Smooth muscle cell (in vitro differentiated cells): ENCODE data around the gene EML1. TPM values are rescaled to one million over a fixed set of nuclear protein-coding genes. Genes with fewer than 3 reads are reported as not detected.
A peak's percentile ranks its signal among the peaks of the same experiment; 100 is the strongest.

ENCODE experiments used
- DNase-seq: peaks from one replicate; lab custom pipeline; 2025; ENCODE audit not compliant: unreplicated experiment; lab: John Stamatoyannopoulos, UW
- H2AFZ ChIP-seq: fragments of 200-600 bp; sonication (generic); 2 replicates; pipeline ENCODE4 v1.6.0; 2016; ENCODE audit warnings: antibody characterized with exemption, low read depth, mild to moderate bottlenecking
- H3F3A ChIP-seq: fragments of 200-600 bp; sonication (generic); 2 replicates; pipeline ENCODE4 v1.6.0; 2017; ENCODE audit warnings: antibody characterized with exemption, low read depth
- H3K27ac ChIP-seq: fragments of 200-600 bp; sonication (generic); 2 replicates; pipeline ENCODE4 v1.5.1; 2016; ENCODE audit warnings: low read depth, mild to moderate bottlenecking
- H3K27me3 ChIP-seq: fragments of 200-600 bp; sonication (generic); 2 replicates; pipeline ENCODE4 v1.6.1; 2016; ENCODE audit warnings: low read depth, mild to moderate bottlenecking
- H3K36me3 ChIP-seq: fragments of 200-600 bp; sonication (generic); 2 replicates; pipeline ENCODE4 v1.5.1; 2016; ENCODE audit warnings: low read depth
- H3K4me1 ChIP-seq: fragments of 200-600 bp; sonication (generic); 2 replicates; pipeline ENCODE4 v1.5.1; 2016; ENCODE audit warnings: low read depth
- H3K4me2 ChIP-seq: fragments of 200-600 bp; sonication (generic); 2 replicates; pipeline ENCODE4 v1.6.0; 2016; ENCODE audit warnings: mild to moderate bottlenecking
- H3K4me3 ChIP-seq: fragments of 200-600 bp; sonication (generic); 2 replicates; pipeline ENCODE4 v1.5.1; 2016; ENCODE audit warnings: mild to moderate bottlenecking
- H3K79me2 ChIP-seq: fragments of 200-600 bp; sonication (generic); 2 replicates; pipeline ENCODE4 v1.6.0; 2016; ENCODE audit warnings: low read depth, mild to moderate bottlenecking
- H3K9ac ChIP-seq: fragments of 200-600 bp; sonication (generic); 2 replicates; pipeline ENCODE4 v1.6.0; 2016; ENCODE audit warnings: low read depth
- H3K9me3 ChIP-seq: fragments of 200-600 bp; sonication (generic); replicated peaks from 2 replicates; pipeline ENCODE4 v1.5.1; 2016; ENCODE audit warnings: low read depth
- H4K20me1 ChIP-seq: fragments of 200-600 bp; sonication (generic); 2 replicates; pipeline ENCODE4 v1.6.0; 2016; ENCODE audit warnings: low read depth
- CTCF ChIP-seq: fragments of 200-600 bp; sonication (generic); IDR thresholded peaks from 2 replicates; pipeline ENCODE4 v1.5.1; 2017; ENCODE audit warnings: borderline replicate concordance, mild to moderate bottlenecking, antibody characterized with exemption; ENCODE audit not compliant: insufficient read depth, poor library complexity, severe bottlenecking
- WGBS: methylation state at CpG from one replicate; pipeline ENCODE4 v1.1.7; 2016; ENCODE audit warnings: low lambda C conversion rate; 5-methylcytosine and 5-hydroxymethylcytosine counted together
- polyA plus RNA-seq: library from polyadenylated mRNA; unstranded; fragments of >200 nt; fragmentation: Nextera tagmentation; extraction: Ambion mirVana; gene quantifications from 2 replicates; pipeline ENCODE4 v1.2.1, GENCODE V29; 2016
- total RNA-seq: library from RNA; depleted of rRNA; stranded (reverse); fragments of >200 nt; gene quantifications from 2 replicates; pipeline ENCODE4 v1.2.3, GENCODE V29; 2014

Gene EML1
- total and polyA plus RNA-seq, 2 experiments from 2014 or later = 13.0 to 31.2 TPM

- H3K79me2 ChIP-seq = no peaks in the 10 kb centered on the region
- DNase-seq = no peak
- H3F3A ChIP-seq = peaks cover 12% of the 10 kb centered on the region
- TF ChIP-seq CTCF = no peak
- H3K36me3 ChIP-seq = no peaks in the 10 kb centered on the region
- H4K20me1 ChIP-seq = no peaks in the 10 kb centered on the region
- no peaks in the 10 kb centered on the region for H3K9me3 ChIP-seq
- peak overlapping the region; percentile 94 for H3K27ac ChIP-seq
- peak overlapping the region; percentile 85 for H3K9ac ChIP-seq
- no peak overlapping the region for H2AFZ ChIP-seq
- peaks cover 26% of the 10 kb centered on the region for H3K4me1 ChIP-seq
- peak overlapping the region; percentile 74 for H3K4me2 ChIP-seq
- peaks cover 12% of the 10 kb centered on the region for H3K27me3 ChIP-seq
- 49% methylated on average over 25 of the region's 25 CpGs for WGBS
- H3K4me3 ChIP-seq = no peak overlapping the region
These were observed 41.4 kb upstream of the EML1 start for GRCh38 chr14:99751539-99752485.

- Histone ChIP-seq H4K20me1 (no peaks in the 10 kb centered on the region), H3K4me1 (peaks cover 26% of the 10 kb centered on the region), H3K4me3 (no peak overlapping the region), H3K27me3 (peaks cover 12% of the 10 kb centered on the region), H3K27ac (peak overlapping the region; percentile 94), H3K4me2 (peak overlapping the region; percentile 74), H2AFZ (no peak overlapping the region), H3F3A (peaks cover 12% of the 10 kb centered on the region), H3K79me2 (no peaks in the 10 kb centered on the region), H3K36me3 (no peaks in the 10 kb centered on the region), H3K9ac (peak overlapping the region; percentile 85), H3K9me3 (no peaks in the 10 kb centered on the region)
- WGBS = 23% methylated on average over 9 of the region's 9 CpGs
- no peak for DNase-seq
- no peak for TF ChIP-seq CTCF
These were observed 40.6 kb upstream of the EML1 start for GRCh38 chr14:99752486-99753121.

GRCh38 chr14:99753225-99754140 is 39.7 kb upstream of the EML1 start:
- 51% methylated on average over 10 of the region's 16 CpGs for WGBS
- peaks cover 33% of the 10 kb centered on the region for H3K4me1 ChIP-seq
- H4K20me1 ChIP-seq = no peaks in the 10 kb centered on the region
- no peak overlapping the region for H3K4me3 ChIP-seq
- H3K9ac ChIP-seq = peak overlapping the region; percentile 17
- peak overlapping the region; percentile 32 for H3K27ac ChIP-seq
- no peak overlapping the region for H2AFZ ChIP-seq
- H3K4me2 ChIP-seq = no peak overlapping the region
- H3K79me2 ChIP-seq = no peaks in the 10 kb centered on the region
- H3K36me3 ChIP-seq = no peaks in the 10 kb centered on the region
- H3K27me3 ChIP-seq = peaks cover 12% of the 10 kb centered on the region
- TF ChIP-seq CTCF = no peak
- H3F3A ChIP-seq = peaks cover 16% of the 10 kb centered on the region
- H3K9me3 ChIP-seq = no peaks in the 10 kb centered on the region
- no peak for DNase-seq
